ENCODE data around the gene GLB1L.

GLB1L gene

GRCh38 chr2:219228041-219228910 lies 17.0 kb downstream of the GLB1L start:
- no peak for DNase-seq (ENCODE audit: low spot score)

DNA sequence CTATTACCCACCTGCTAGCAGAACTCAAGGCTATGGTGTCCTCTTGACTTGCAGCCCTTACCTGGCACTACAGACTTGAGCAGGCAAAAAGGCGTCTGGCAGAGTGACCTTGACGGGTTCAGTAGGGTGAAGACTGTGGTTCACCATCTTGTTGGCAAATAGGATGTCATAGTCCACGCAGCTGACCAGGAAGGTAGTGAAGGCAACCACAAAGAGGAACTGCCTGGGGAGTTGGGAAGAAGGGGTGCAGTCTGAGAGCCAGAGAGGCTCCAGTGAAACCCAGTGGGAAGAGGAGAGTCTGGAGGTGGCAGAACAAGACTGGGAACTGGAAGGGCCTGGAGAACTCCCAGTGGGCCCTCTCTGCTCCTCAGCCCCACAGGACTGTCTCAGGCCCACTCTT lies 19.9 kb downstream of the GLB1L start:
- no peak for FAIRE-seq

More at GRCh38 chr2:219228041-219228910, 17.0 kb downstream of the GLB1L start:
- no peak for FAIRE-seq

GRCh38 chr2:219223831-219224610 lies 21.2 kb downstream of the GLB1L start:
- no peak for DNase-seq (ENCODE audit: low spot score)
- no peak for FAIRE-seq

More for the DNA sequence above, 19.9 kb downstream of the GLB1L start:
- no peak for DNase-seq (ENCODE audit: low spot score)

GRCh38 chr2:219221957-219222518 lies 23.2 kb downstream of the GLB1L start:
- DNase-seq (ENCODE audit: low spot score): no peak
- FAIRE-seq: no peak

DNA sequence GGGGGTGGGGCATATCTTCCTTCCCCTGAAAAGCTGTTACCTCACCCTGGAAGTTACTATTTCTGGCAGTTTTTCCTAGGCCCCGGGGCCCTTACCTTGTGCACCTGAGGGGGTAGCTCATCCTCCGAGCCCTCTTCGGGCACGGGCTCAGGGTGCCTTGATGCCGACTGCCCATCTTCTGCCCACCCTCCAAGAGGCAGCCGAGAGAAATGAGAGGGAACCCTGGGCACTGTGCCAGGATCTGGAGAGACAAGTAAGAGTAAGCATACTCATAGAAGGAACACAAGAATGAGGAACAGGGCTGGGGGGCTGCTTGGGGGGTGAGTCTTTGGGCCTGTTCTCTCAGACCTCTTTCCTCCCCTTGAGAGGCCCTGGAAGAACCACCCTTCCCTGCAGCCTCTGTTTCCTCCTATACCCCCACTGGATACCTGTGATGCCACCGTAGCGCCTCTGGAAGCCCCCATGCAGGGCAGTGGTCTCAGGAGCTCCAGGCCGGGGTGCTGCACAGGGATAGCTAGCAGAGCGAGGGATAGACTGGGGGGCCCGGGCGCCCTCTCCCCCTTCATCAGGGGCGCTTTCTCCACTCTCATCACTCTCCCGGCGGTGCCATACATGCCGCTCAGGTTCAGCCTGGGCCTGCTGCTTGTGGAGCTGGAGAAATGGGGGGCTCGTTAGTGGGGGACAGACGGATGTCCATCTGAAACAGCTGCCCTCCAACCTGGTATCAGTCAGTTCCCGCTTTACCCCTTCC lies 24.4 kb downstream of the GLB1L start:
- DNase-seq (ENCODE audit: low spot score): no peak
- no peak for FAIRE-seq

DNA sequence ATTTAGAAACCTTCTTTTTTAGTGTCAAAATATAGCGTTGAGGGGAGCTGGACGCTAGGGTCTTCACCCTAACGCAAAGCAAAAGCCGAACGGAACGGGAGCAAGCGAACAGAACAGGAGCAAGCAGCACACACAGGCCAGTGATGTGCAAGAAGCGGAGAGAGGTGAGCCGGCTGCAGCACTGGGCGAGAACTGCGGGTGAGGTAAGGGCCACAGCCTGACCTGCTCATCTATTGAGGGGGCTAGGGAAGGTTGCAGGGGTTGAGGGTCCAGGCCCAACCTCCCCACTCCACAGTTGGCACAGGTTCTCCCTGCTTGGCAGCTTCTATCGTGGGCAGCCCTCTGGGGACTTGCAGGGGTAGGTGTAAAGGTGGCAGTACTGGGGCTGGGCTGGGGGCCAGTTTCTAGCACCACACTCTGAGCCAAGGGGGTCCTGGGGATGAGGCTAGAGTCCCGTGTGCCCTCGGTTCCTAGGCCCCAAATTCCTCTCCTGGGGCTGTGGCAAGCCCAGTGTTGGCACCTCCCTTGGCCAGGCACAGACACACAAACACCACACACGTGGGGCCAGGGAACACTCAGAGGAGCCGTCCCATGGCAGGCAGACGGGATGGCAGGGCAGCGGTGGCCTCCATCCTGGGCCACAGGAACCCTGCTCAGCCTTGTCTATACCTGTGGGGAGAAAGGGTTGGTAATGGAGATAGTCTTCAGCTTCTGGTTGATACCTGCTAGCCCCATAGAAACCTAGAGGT lies 25.3 kb downstream of the GLB1L start:
- DNase-seq (ENCODE audit: low spot score): no peak

GRCh38 chr2:219218732-219219701 lies 26.2 kb downstream of the GLB1L start, which contains the start of gene ABCB6:
Gene ABCB6 (minus strand): TSS chr2:219218958. CDS start chr2:219218673, 285 bp downstream.
- no peak for DNase-seq (ENCODE audit: low spot score)
- FAIRE-seq: no peak

More for the DNA sequence above, 25.3 kb downstream of the GLB1L start:
- no peak for FAIRE-seq

GRCh38 chr2:219218217-219218731 lies 27.0 kb downstream of the GLB1L start:
- no peak for FAIRE-seq
- no peak for DNase-seq (ENCODE audit: low spot score)

DNA sequence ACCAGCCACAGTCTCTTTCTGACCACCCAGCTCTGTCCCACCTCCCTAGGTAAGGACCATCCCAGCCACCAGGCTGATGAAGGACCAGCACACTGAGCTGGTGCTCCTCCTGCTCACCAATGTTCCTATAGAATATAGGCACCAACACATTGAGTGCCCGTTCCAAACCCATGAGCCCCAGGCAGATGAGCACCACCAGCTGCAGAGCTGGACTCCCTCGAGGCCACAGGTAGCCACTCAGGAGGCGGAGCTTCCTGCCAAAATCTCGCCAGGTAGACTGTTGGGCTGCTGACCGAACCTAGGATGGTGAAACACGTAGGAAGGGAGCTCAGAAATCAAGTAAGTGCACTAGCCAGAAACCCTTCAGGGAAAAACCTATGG lies 28.7 kb downstream of the GLB1L start:
- DNase-seq (ENCODE audit: low spot score) (no peak), FAIRE-seq (no peak)

DNA sequence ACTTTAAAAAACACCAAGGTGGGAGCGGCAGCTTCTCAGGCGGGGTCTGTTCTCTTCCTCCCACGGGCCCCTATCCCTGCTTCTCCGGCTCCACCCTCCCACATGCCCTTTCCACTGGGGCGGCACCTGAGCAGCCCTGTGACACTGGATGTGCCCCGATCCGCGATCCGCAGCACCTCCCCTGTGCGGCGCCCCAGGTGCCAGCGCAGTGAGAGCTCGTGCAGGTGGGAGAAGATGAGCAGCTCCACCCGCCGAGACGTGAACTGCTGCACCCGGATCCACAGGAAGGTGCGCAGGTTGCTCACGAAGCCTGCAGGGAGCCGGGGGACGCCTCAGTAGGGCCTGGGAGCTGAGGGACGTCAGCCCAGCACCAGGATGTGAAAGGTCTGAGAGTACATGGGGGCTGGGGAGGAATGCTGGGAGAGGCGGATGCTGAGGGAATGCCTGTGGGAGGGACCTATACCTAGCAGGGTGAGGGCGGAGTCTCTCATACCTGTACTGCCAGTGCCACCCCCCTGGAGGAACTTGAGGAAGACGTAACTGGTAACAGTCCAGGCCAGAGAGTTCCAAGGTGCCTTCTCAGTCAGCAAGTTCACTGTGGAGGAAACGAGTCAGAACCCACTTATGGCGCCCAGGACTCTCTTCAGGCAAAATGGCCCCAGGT lies 29.2 kb downstream of the GLB1L start:
- DNase-seq (ENCODE audit: low spot score) (no peak), FAIRE-seq (no peak)

DNA sequence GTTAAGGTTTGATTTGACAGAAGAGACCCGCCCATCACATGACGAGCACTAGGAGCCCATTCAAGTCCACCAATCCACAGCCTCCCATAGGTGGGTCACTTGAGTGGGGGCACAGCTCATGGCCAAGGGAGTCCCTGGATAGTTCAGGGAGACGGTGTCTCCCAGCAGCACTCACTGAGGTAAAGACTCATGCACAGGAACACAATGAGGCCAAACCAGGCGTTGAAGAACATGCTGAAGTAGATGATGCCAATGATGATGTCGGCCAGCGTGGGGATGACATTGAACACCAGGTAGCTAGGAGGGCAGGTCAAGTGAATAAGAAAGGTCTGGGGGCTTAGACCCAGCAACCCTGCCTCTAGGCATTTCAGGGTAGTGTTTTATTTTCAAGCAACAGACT lies 30.5 kb downstream of the GLB1L start:
- FAIRE-seq (no peak), DNase-seq (ENCODE audit: low spot score) (no peak)

GRCh38 chr2:219214141-219214540 lies 31.1 kb downstream of the GLB1L start:
- DNase-seq (ENCODE audit: low spot score) (no peak), FAIRE-seq (no peak)

GRCh38 chr2:219213486-219214071 lies 31.7 kb downstream of the GLB1L start:
- DNase-seq (ENCODE audit: low spot score) (no peak), FAIRE-seq (no peak)

DNA sequence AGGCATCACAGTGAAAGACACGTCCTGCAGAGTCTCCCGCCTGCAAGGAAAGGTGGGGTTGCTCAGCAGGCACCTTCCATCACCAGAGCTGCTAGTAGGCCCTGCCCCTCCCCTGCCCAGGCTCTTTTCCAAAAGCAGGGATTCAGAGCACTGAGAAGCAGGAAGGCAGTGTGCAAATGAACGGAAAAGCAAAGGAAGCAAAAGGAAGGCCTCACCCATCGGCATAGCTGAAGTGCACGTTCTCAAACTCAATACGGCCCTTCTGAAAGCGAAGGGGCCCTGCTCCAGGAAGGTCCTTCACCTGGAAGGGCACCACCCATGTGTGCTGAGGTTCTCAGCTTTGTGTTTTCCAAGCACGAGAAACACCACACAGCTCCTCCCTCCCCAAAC lies 32.2 kb downstream of the GLB1L start:
- no peak for DNase-seq (ENCODE audit: low spot score)
- FAIRE-seq: no peak

- FAIRE-seq (no peak), DNase-seq (ENCODE audit: low spot score) (no peak)
Observed at GRCh38 chr2:219210886-219211362, 34.3 kb downstream of the GLB1L start.

DNA sequence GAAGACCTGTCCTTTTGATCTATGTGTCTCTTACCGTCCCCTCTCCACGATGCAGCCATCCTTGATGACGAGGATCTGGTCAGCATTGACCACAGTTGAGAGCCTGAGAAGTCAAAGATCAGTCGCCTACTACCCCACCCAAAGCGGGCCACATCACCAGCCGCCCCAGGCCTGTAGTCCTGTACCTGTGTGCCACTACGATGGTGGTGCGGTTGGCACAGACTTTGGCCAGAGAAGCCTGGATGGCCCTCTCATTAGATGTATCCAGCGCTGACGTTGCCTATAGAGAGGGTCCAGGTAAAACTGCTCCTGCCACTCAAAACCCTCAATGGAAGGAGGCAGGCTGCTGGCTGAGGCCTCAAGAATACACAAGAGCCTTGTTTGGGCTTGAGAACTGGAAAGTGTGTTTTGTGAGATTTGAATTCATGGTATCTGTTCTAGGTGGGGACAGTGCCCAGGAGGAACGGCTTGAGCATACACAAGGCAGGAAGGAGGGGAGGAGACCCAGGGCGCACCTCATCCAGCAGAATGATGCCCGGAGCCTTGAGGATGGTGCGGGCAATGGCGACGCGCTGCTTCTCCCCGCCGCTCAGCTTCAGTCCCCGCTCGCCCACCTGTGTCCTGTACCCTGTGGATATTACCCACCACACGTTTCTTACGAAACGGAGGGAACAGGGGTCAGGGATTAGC lies 34.9 kb downstream of the GLB1L start:
- no peak for DNase-seq (ENCODE audit: low spot score)
- FAIRE-seq: no peak

All from urothelium cell line (cell line).